Measurements from ENCODE around the gene ATP6V0A1. TPM values are rescaled to one million over a fixed set of nuclear protein-coding genes. Genes with fewer than 3 reads are reported as not detected.

The ATP6V0A1 gene
- total RNA-seq, 1 experiment from 2014 or later = 82.8 TPM

DNA sequence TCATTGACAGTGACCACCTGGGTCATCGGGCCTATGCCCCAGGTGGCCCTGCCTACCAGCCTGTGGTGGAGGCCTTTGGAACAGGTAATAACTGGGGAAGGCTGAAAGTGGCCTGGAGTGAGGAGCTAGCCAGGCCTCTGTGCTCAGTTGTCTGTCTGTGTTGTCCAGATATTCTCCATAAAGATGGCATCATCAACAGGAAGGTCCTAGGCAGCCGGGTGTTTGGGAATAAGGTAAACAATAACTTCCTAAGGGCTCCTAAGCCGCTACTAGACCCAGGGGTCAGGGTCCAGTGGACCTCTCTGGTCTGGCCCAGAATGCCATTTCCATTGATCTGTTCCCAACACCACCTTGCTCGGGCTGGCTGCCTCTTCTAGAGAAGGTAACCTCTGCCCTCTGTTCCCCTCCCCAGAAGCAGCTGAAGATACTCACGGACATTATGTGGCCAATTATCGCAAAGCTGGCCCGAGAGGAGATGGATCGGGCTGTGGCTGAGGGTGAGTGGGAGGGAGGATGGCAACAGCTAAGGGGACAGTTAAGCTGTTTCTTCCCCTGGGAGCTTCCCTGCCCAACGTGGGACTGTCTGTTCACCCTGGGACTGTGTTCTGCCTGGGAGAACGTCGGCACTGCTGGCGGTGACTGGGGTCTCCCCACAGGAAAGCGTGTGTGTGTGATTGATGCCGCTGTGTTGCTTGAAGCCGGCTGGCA, 106.3 kb downstream of the ATP6V0A1 start:
- peaks cover 15% of the 10 kb centered on the region for H3K36me3 ChIP-seq (ENCODE audit: control insufficient read depth, insufficient read depth, low read length)
- CTCF ChIA-PET = no interaction called here

DNA sequence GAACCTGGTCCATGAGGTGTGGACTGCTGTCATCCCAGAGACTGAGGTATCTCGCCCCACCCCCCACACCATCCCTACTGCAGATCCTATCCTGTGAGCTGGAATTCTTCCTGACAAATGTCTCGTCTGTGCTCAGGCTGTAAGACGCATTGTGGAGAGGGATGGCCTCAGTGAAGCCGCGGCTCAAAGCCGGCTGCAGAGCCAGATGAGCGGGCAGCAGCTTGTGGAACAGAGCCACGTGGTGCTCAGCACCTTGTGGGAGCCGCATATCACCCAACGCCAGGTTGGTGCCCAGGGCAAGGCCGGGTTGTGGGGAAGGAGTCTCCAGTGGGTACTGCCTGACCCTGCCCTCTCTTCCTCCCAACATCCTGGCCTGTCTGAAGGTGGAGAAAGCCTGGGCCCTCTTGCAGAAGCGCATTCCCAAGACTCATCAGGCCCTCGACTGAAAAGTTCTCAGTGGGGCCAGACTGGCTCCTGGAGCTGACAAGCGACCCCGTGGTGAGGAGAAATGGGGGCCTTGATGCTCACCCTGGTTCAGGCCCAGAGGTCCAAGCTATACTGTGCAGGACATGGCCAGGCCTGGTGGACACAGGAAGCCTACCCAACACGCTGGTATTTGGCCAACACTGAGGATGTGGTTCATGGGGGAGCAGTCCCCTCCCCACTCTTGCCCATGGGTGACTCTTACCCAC, 107.0 kb downstream of the ATP6V0A1 start:
- H3K4me3 ChIP-seq (ENCODE audit: low read depth, low read length) = no peak overlapping the region
- BruUV-seq (replicated peaks) = no TSS peak
- H3K4me1 Mint-ChIP-seq (ENCODE audit: low read depth, unreplicated experiment) = peaks cover 15% of the 10 kb centered on the region
- intact Hi-C loops (cut with micrococcal nuclease; ENCODE audit: unreplicated experiment) = no loop called here
- no peaks in the 10 kb centered on the region for H3K27me3 Mint-ChIP-seq (ENCODE audit: insufficient read depth, unreplicated experiment)
- H3K9me3 Mint-ChIP-seq (ENCODE audit: unreplicated experiment) = no peaks in the 10 kb centered on the region
- no peaks in the 10 kb centered on the region for H3K9me3 ChIP-seq
- peak overlapping the region; percentile 95 for H3K4me3 Mint-ChIP-seq (ENCODE audit: unreplicated experiment)
- CTCF ChIA-PET = no interaction called here
- peaks cover 13% of the 10 kb centered on the region for H3K4me1 ChIP-seq
- no peaks in the 10 kb centered on the region for H3K27me3 ChIP-seq (replicated peaks; ENCODE audit: control insufficient read depth, insufficient read depth, low read length)
- POLR2A ChIA-PET = no interaction called here
- TF ChIP-seq, protein P1, sequence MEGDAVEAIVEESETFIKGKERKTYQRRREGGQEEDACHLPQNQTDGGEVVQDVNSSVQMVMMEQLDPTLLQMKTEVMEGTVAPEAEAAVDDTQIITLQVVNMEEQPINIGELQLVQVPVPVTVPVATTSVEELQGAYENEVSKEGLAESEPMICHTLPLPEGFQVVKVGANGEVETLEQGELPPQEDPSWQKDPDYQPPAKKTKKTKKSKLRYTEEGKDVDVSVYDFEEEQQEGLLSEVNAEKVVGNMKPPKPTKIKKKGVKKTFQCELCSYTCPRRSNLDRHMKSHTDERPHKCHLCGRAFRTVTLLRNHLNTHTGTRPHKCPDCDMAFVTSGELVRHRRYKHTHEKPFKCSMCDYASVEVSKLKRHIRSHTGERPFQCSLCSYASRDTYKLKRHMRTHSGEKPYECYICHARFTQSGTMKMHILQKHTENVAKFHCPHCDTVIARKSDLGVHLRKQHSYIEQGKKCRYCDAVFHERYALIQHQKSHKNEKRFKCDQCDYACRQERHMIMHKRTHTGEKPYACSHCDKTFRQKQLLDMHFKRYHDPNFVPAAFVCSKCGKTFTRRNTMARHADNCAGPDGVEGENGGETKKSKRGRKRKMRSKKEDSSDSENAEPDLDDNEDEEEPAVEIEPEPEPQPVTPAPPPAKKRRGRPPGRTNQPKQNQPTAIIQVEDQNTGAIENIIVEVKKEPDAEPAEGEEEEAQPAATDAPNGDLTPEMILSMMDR (IDR thresholded peaks at IDR 0.05; ENCODE audit: insufficient read depth in 1 of 2, low read depth in 1 of 2, low read length in 1 of 2, severe bottlenecking in 1 of 2, unreplicated experiment in 1 of 2) = no peak
- DNase-seq = no peak
- H3K36me3 Mint-ChIP-seq (ENCODE audit: insufficient read depth, unreplicated experiment) = peaks cover 95% of the 10 kb centered on the region
- H3K36me3 ChIP-seq (ENCODE audit: control insufficient read depth, insufficient read depth, low read length) = peaks cover 15% of the 10 kb centered on the region
- H3K27ac Mint-ChIP-seq (ENCODE audit: unreplicated experiment) = peak overlapping the region; percentile 95

More for the DNA sequence above, 106.3 kb downstream of the ATP6V0A1 start:
- Mint-ChIP-seq H3K27me3 (ENCODE audit: insufficient read depth, unreplicated experiment) (no peaks in the 10 kb centered on the region), H3K4me1 (ENCODE audit: low read depth, unreplicated experiment) (peaks cover 15% of the 10 kb centered on the region), H3K9me3 (ENCODE audit: unreplicated experiment) (no peaks in the 10 kb centered on the region), H3K4me3 (ENCODE audit: unreplicated experiment) (peak overlapping the region; percentile 95), H3K27ac (ENCODE audit: unreplicated experiment) (no peak overlapping the region), H3K36me3 (ENCODE audit: insufficient read depth, unreplicated experiment) (peaks cover 88% of the 10 kb centered on the region)
- no peaks in the 10 kb centered on the region for H3K9me3 ChIP-seq
- POLR2A ChIA-PET = no interaction called here
- H3K27me3 ChIP-seq (replicated peaks; ENCODE audit: control insufficient read depth, insufficient read depth, low read length) = no peaks in the 10 kb centered on the region
- peaks cover 13% of the 10 kb centered on the region for H3K4me1 ChIP-seq
- TF ChIP-seq, protein P1 (IDR thresholded peaks at IDR 0.05; ENCODE audit: insufficient read depth in 1 of 2, low read depth in 1 of 2, low read length in 1 of 2, severe bottlenecking in 1 of 2, unreplicated experiment in 1 of 2) = no peak
- DNase-seq = no peak
- H3K4me3 ChIP-seq (ENCODE audit: low read depth, low read length) = no peak overlapping the region
- intact Hi-C loops (cut with micrococcal nuclease; ENCODE audit: unreplicated experiment) = no loop called here
- no TSS peak for BruUV-seq (replicated peaks)

DNA sequence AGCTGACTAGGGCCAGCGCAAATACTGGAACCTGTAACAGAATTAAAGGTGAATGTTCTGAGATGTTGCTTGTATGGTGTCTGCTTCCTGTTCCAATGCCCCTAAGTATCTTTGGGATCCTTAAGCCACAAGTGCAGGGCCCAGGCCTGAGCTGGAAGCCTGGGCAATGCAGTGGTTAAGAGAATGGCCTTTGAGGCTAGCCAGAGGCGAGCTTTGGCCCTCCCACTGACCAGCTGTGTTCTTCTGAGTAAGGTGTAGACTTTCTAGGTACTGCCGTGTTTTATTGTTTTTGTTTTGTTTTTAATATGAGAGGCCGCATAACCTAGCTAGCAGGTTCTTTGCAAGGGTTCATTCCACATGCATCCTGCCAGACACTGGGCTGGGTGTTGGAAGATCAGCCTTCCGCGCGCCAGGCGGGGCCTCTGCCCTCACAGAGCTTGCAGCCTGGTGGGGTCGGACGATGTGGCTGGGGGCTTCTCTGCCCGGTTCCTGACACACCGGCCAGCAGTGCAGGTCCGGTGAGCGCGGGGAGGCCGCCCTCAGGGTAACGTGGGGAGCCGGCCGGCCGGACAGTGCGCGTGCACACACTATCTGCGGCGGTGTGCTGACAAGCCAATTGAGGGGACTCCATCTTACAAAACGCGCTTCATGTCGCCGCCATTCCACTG, 107.7 kb downstream of the ATP6V0A1 start:
- POLR2A ChIA-PET = interaction anchor here (1.4 kb wide), 1 partner anchor 12 kb away, joined by 6 read pairs; no protein-coding TSS in a partner anchor
- peak overlapping the region; percentile 95 for H3K27ac Mint-ChIP-seq (ENCODE audit: unreplicated experiment)
- H3K4me1 Mint-ChIP-seq (ENCODE audit: low read depth, unreplicated experiment) = peaks cover 15% of the 10 kb centered on the region
- peak overlapping the region; percentile 95 for H3K4me3 Mint-ChIP-seq (ENCODE audit: unreplicated experiment)
- CTCF ChIA-PET = interaction anchor here (1.4 kb wide), 1 partner anchor 12 kb away, joined by 17 read pairs; the partner anchor contains the start of gene PSMC3IP
- Histone ChIP-seq H3K4me1 (peaks cover 13% of the 10 kb centered on the region), H3K27me3 (replicated peaks; ENCODE audit: control insufficient read depth, insufficient read depth, low read length) (no peaks in the 10 kb centered on the region), H3K9me3 (no peaks in the 10 kb centered on the region), H3K4me3 (ENCODE audit: low read depth, low read length) (peak overlapping the region; percentile 49), H3K36me3 (ENCODE audit: control insufficient read depth, insufficient read depth, low read length) (peaks cover 16% of the 10 kb centered on the region)
- no TSS peak for BruUV-seq (replicated peaks)
- no peaks in the 10 kb centered on the region for H3K27me3 Mint-ChIP-seq (ENCODE audit: insufficient read depth, unreplicated experiment)
- DNase-seq = no peak
- intact Hi-C loops (cut with micrococcal nuclease; ENCODE audit: unreplicated experiment) = no loop called here
- H3K36me3 Mint-ChIP-seq (ENCODE audit: insufficient read depth, unreplicated experiment) = peaks cover 96% of the 10 kb centered on the region
- TF ChIP-seq, protein P1 (IDR thresholded peaks at IDR 0.05; ENCODE audit: insufficient read depth in 1 of 2, low read depth in 1 of 2, low read length in 1 of 2, severe bottlenecking in 1 of 2, unreplicated experiment in 1 of 2) = no peak
- H3K9me3 Mint-ChIP-seq (ENCODE audit: unreplicated experiment) = no peaks in the 10 kb centered on the region
